DOHH2 (cell line): ENCODE results near the gene COG1.

Experiments used
- EZH2phosphoT487 ChIP-seq: fragments of 200-600 bp; sonication (generic); IDR thresholded peaks from 2 replicates; pipeline ENCODE4 v1.6.1; 2017; ENCODE audit warnings: borderline replicate concordance, mild to moderate bottlenecking, antibody characterized with exemption, low read length, moderate library complexity, mixed read lengths
- TF ChIP-seq, protein P1 (sequence below): fragments of 200-600 bp; sonication (generic); IDR thresholded peaks from one replicate; pipeline ENCODE4 v1.5.1; 2014; ENCODE audit warnings: antibody characterized with exemption, mild to moderate bottlenecking, low read depth, low read length; ENCODE audit not compliant: poor library complexity, severe bottlenecking

GRCh38 chr17:73170324-73170723 is 22.5 kb upstream of the COG1 start:
- TF ChIP-seq, protein P1, sequence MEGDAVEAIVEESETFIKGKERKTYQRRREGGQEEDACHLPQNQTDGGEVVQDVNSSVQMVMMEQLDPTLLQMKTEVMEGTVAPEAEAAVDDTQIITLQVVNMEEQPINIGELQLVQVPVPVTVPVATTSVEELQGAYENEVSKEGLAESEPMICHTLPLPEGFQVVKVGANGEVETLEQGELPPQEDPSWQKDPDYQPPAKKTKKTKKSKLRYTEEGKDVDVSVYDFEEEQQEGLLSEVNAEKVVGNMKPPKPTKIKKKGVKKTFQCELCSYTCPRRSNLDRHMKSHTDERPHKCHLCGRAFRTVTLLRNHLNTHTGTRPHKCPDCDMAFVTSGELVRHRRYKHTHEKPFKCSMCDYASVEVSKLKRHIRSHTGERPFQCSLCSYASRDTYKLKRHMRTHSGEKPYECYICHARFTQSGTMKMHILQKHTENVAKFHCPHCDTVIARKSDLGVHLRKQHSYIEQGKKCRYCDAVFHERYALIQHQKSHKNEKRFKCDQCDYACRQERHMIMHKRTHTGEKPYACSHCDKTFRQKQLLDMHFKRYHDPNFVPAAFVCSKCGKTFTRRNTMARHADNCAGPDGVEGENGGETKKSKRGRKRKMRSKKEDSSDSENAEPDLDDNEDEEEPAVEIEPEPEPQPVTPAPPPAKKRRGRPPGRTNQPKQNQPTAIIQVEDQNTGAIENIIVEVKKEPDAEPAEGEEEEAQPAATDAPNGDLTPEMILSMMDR, result no peak
- no peak for TF ChIP-seq EZH2phosphoT487
